B cell (primary cell): Measurements from ENCODE around the gene GLOD5.

Experiments used
- EZH2 ChIP-seq: IDR thresholded peaks from 2 replicates; pipeline ENCODE4 v1.6.1; 2012; ENCODE audit warnings: borderline replicate concordance, low read depth, mild to moderate bottlenecking, moderate library complexity, low read length; ENCODE audit not compliant: insufficient read depth, poor library complexity, severe bottlenecking
- TF ChIP-seq, protein P1 (sequence below): fragments of 200-600 bp; IDR thresholded peaks from one replicate; pipeline ENCODE4 v1.8.0; 2022; ENCODE audit warnings: antibody characterized with exemption, mild to moderate bottlenecking

GRCh38 chrX:48769230-48769629 lies 7.7 kb downstream of the GLOD5 start:
- TF ChIP-seq EZH2, result no peak
- TF ChIP-seq, protein P1, sequence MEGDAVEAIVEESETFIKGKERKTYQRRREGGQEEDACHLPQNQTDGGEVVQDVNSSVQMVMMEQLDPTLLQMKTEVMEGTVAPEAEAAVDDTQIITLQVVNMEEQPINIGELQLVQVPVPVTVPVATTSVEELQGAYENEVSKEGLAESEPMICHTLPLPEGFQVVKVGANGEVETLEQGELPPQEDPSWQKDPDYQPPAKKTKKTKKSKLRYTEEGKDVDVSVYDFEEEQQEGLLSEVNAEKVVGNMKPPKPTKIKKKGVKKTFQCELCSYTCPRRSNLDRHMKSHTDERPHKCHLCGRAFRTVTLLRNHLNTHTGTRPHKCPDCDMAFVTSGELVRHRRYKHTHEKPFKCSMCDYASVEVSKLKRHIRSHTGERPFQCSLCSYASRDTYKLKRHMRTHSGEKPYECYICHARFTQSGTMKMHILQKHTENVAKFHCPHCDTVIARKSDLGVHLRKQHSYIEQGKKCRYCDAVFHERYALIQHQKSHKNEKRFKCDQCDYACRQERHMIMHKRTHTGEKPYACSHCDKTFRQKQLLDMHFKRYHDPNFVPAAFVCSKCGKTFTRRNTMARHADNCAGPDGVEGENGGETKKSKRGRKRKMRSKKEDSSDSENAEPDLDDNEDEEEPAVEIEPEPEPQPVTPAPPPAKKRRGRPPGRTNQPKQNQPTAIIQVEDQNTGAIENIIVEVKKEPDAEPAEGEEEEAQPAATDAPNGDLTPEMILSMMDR, result no peak
